Measurements from ENCODE around the gene ECT2L. TPM values are rescaled to one million over a fixed set of nuclear protein-coding genes. Genes with fewer than 3 reads are reported as not detected.

Gene ECT2L
- total and polyA plus RNA-seq, 9 donors: 0.05 to 6.8 (median 0.17) TPM

- H3K27ac ChIP-seq: no peak overlapping the region
- TF ChIP-seq CTCF (IDR thresholded peaks at IDR 0.05): no peak
- no peak for TF ChIP-seq EP300 (IDR thresholded peaks at IDR 0.05)
- TF ChIP-seq POLR2A (IDR thresholded peaks at IDR 0.05): no peak
- no peaks in the 10 kb centered on the region for H3K4me1 ChIP-seq (ENCODE audit: insufficient read depth)
- no peaks in the 10 kb centered on the region for H3K9me3 ChIP-seq
- intact Hi-C loops (cut with DNase I): no loop called here
- H3K36me3 ChIP-seq: no peaks in the 10 kb centered on the region
- H3K4me3 ChIP-seq: no peak overlapping the region
- 83 to 99% (median 95%) methylated on average over 4 of the region's 4 CpGs for WGBS, 3 donors
- no peak for DNase-seq
- no peaks in the 10 kb centered on the region for H3K27me3 ChIP-seq
Observed at GRCh38 chr6:138821519-138821918, 25.6 kb downstream of the ECT2L start.

GRCh38 chr6:138824482-138825144 is 28.7 kb downstream of the ECT2L start:
- Histone ChIP-seq H3K27ac (no peak overlapping the region), H3K36me3 (no peaks in the 10 kb centered on the region), H3K4me3 (no peak overlapping the region), H3K4me1 (ENCODE audit: insufficient read depth) (no peaks in the 10 kb centered on the region), H3K9me3 (no peaks in the 10 kb centered on the region), H3K27me3 (no peaks in the 10 kb centered on the region)
- WGBS, 3 donors: 87 to 88% (median 88%) methylated on average over 11 of the region's 11 CpGs
- no peak for DNase-seq
- intact Hi-C loops (cut with DNase I): no loop called here
- no peak for TF ChIP-seq EP300 (IDR thresholded peaks at IDR 0.05)
- TF ChIP-seq CTCF (IDR thresholded peaks at IDR 0.05): no peak
- no peak for TF ChIP-seq POLR2A (IDR thresholded peaks at IDR 0.05)

DNA sequence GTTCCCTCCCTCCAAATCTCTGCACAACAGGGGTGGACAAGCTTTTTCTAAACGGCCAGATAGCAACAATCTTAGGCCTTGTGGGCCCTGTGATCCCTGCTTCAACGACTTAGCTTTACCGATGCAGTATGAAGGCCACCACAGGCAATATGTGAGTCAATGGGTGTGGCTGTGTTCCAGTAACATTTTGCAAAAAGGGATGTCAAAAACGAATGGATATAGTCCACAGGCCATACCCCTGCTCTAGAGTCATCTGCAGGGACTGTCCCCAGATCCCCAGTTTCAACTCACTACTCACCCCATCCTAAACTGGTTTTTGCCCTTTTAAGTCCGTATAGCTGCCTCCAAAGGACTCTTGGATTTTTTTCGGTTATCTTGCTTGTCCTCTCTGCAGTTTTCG is 34.4 kb downstream of the ECT2L start:
- no peaks in the 10 kb centered on the region for H3K4me1 ChIP-seq (ENCODE audit: insufficient read depth)
- TF ChIP-seq POLR2A (IDR thresholded peaks at IDR 0.05): no peak
- no peak for TF ChIP-seq CTCF (IDR thresholded peaks at IDR 0.05)
- no peak for TF ChIP-seq EP300 (IDR thresholded peaks at IDR 0.05)
- H3K27ac ChIP-seq: no peak overlapping the region
- DNase-seq: no peak
- H3K27me3 ChIP-seq: no peaks in the 10 kb centered on the region
- 75 to 88% (median 85%) methylated on average over 7 of the region's 7 CpGs for whole genome bisulfite sequencing, 3 donors
- H3K4me3 ChIP-seq: no peak overlapping the region
- intact Hi-C loops (cut with DNase I): no loop called here
- no peaks in the 10 kb centered on the region for H3K9me3 ChIP-seq
- H3K36me3 ChIP-seq: no peaks in the 10 kb centered on the region

DNA sequence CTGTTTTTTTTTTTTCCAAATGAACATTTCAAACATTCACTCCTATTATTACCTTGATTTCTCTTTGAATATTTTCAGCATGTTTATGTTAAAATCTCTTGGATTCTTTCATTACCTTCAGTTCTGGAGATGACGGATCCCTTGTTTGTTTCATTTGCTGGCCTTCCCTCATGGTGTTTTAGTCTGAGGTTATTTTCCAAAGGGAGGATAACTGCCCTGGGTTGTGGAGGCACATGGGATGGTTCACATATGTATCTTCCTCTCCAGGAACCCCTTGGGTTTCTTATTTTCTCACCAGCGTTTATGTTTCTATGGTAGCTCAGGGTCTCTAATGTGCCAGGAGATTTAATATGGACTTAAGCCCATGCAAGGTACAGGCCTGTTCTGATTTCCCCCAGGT is 36.3 kb downstream of the ECT2L start:
- WGBS, 3 donors: 92 to 95% (median 93%) methylated on average over 2 of the region's 2 CpGs
- no peaks in the 10 kb centered on the region for H3K9me3 ChIP-seq
- H3K4me3 ChIP-seq: no peak overlapping the region
- intact Hi-C loops (cut with DNase I): no loop called here
- H3K36me3 ChIP-seq: no peaks in the 10 kb centered on the region
- no peak overlapping the region for H3K27ac ChIP-seq
- no peaks in the 10 kb centered on the region for H3K4me1 ChIP-seq (ENCODE audit: insufficient read depth)
- no peak for DNase-seq
- TF ChIP-seq CTCF (IDR thresholded peaks at IDR 0.05) (no peak), EP300 (IDR thresholded peaks at IDR 0.05) (no peak), POLR2A (IDR thresholded peaks at IDR 0.05) (no peak)
- no peaks in the 10 kb centered on the region for H3K27me3 ChIP-seq

All from ovary (tissue), 9 donors.